Measurements from ENCODE around the gene SRGAP1.
"Not testable (repeated sequence)": the region's sequence is repeated elsewhere in the genome, so short reads cannot be mapped to it uniquely, and the experiment has no call there.

SRGAP1 gene

GRCh38 chr12:64053117-64053516 lies 208.6 kb downstream of the SRGAP1 start:
- DNase-seq (ENCODE audit: low read depth in 3 of 3): no peak

- no peak for DNase-seq (ENCODE audit: low read depth in 3 of 3)
These were observed 209.6 kb downstream of the SRGAP1 start for GRCh38 chr12:64054079-64054520.

- DNase-seq (ENCODE audit: low read depth in 3 of 3): no peak
These were observed 212.2 kb downstream of the SRGAP1 start for GRCh38 chr12:64056741-64057140.

- DNase-seq (ENCODE audit: low read depth in 3 of 3): no peak
These were observed 213.2 kb downstream of the SRGAP1 start for GRCh38 chr12:64057706-64058105.

GRCh38 chr12:64058541-64059265 lies 214.2 kb downstream of the SRGAP1 start:
- no peak for DNase-seq (ENCODE audit: low read depth in 3 of 3)

- no peak for DNase-seq (ENCODE audit: low read depth in 3 of 3)
These were observed 215.2 kb downstream of the SRGAP1 start for GRCh38 chr12:64059685-64060084.

- DNase-seq (ENCODE audit: low read depth in 3 of 3): no peak
These were observed 217.4 kb downstream of the SRGAP1 start for GRCh38 chr12:64061868-64062375.

- no peak for DNase-seq (ENCODE audit: low read depth in 3 of 3)
These were observed 218.6 kb downstream of the SRGAP1 start for GRCh38 chr12:64063121-64063520.

GRCh38 chr12:64064240-64064639 lies 219.7 kb downstream of the SRGAP1 start:
- DNase-seq (ENCODE audit: low read depth in 3 of 3): no peak

- DNase-seq (ENCODE audit: low read depth in 3 of 3): no peak
These were observed 220.2 kb downstream of the SRGAP1 start for GRCh38 chr12:64064706-64065105.

- no peak for DNase-seq (ENCODE audit: low read depth in 3 of 3)
These were observed 221.5 kb downstream of the SRGAP1 start for GRCh38 chr12:64065881-64066451.

- DNase-seq (ENCODE audit: low read depth in 3 of 3): no peak
These were observed 222.3 kb downstream of the SRGAP1 start for GRCh38 chr12:64066776-64067175.

GRCh38 chr12:64070454-64070853 lies 226.0 kb downstream of the SRGAP1 start:
- no peak for DNase-seq (ENCODE audit: low read depth in 3 of 3)

GRCh38 chr12:64072916-64073575 lies 228.5 kb downstream of the SRGAP1 start:
- no peak for DNase-seq (ENCODE audit: low read depth in 3 of 3)

- DNase-seq (ENCODE audit: low read depth in 3 of 3): not testable (repeated sequence)
These were observed 232.1 kb downstream of the SRGAP1 start for GRCh38 chr12:64076565-64076964.

GRCh38 chr12:64077922-64078321 lies 233.4 kb downstream of the SRGAP1 start:
- no peak for DNase-seq (ENCODE audit: low read depth in 3 of 3)

GRCh38 chr12:64080319-64081007 lies 236.0 kb downstream of the SRGAP1 start:
- DNase-seq (ENCODE audit: low read depth in 3 of 3): no peak

- no peak for DNase-seq (ENCODE audit: low read depth in 3 of 3)
These were observed 236.5 kb downstream of the SRGAP1 start for GRCh38 chr12:64081008-64081404.

GRCh38 chr12:64082116-64082515 lies 237.6 kb downstream of the SRGAP1 start:
- DNase-seq (ENCODE audit: low read depth in 3 of 3): no peak

GRCh38 chr12:64082866-64083268 lies 238.4 kb downstream of the SRGAP1 start:
- DNase-seq (ENCODE audit: low read depth in 3 of 3): no peak

GRCh38 chr12:64083285-64084210 lies 239.0 kb downstream of the SRGAP1 start:
- no peak for DNase-seq (ENCODE audit: low read depth in 3 of 3)
